ENCODE results near the gene VSX2. TPM values are rescaled to one million over a fixed set of nuclear protein-coding genes. Genes with fewer than 3 reads are reported as not detected.

Gene VSX2
- not detected in 2 replicates for total RNA-seq (2012; rRNA removed)

DNA sequence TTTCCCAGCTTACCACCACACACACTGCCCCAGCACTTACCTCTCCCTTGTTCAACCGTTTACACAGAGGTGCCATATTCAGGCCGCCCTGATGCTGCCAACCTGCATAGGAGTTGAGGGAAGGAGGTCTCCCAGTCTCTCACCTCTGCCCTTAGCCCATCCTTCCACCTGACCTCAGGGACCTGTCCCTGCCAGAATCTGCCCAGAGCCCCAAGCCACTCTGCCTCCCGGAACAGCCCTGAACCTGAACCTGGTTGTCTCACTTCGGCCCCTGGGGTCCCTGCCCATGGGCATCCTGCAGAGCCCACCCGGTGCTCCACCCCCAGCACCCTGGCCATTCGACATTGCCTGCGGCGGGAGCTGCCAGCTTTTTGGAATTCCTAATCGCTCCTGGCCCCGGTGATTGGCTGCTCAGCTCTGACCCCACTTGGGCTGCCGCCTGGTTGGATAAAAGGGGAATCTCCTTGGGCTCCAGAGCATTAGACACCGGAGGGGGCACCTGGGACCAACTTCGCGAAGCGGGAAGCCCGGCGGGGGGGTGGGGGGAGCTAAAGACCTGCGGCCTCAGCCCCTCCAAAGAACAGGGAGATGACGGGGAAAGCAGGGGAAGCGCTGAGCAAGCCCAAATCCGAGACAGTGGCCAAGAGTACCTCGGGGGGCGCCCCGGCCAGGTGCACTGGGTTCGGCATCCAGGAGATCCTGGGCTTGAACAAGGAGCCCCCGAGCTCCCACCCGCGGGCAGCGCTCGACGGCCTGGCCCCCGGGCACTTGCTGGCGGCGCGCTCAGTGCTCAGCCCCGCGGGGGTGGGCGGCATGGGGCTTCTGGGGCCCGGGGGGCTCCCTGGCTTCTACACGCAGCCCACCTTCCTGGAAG is at the start of gene VSX2:
TSS of gene VSX2 (plus strand) at position 476 of the 874 bp plus-strand sequence. CDS start at position 589, 113 bp downstream.
- Histone ChIP-seq H3K9me3 (replicated peaks; ENCODE audit: low read length) (no peaks in the 10 kb centered on the region), H3K4me1 (ENCODE audit: control insufficient read depth, insufficient read depth, low read length) (peaks cover 9% of the 10 kb centered on the region), H3K4me3 (ENCODE audit: low read length) (peak within 1 kb of the TSS; percentile 13), H3K9ac (ENCODE audit: low read depth, low read length) (no peak within 1 kb of the TSS), H3K4me2 (ENCODE audit: low read length) (peak within 1 kb of the TSS; percentile 67), H3K27me3 (ENCODE audit: control insufficient read depth, insufficient read depth, low read length) (peaks cover 86% of the 10 kb centered on the region), H3K36me3 (ENCODE audit: insufficient read depth, low read length) (no peaks in the 10 kb centered on the region)

DNA sequence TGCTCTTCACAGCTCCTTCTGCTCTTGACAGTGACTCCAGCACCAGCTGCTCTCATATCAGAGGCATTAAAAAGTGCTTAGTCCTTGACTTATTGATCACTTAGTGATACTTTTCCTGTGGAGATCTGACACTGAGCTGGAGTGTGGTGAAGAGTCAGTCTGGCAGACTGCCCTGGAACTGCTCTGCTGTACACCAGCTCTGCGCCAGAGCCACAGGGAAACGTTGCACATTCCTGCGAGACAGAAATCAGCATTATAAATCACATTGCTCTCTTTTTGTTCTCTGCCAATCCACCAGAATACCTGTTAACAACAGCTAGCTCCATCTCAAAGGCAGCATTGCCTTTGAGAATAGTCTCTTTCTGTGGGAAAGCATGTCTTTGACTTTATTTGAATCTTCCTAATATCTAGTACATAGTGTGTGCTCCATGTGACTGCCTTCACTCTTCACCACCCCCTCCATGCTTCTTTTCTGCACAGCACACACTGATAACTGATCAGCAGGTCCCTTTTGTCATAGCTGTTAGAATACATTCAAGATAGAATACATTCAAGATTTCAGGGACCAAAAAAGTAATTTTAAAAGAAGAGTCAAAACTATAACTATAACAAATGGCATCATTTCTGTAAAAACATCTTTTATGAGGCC is 48.2 kb upstream of the VSX2 start:
- Histone ChIP-seq H3K4me1 (ENCODE audit: control insufficient read depth, insufficient read depth, low read length) (no peaks in the 10 kb centered on the region), H3K9me3 (replicated peaks; ENCODE audit: low read length) (no peaks in the 10 kb centered on the region), H3K36me3 (ENCODE audit: insufficient read depth, low read length) (no peaks in the 10 kb centered on the region), H3K4me3 (ENCODE audit: low read length) (no peak overlapping the region), H3K27me3 (ENCODE audit: control insufficient read depth, insufficient read depth, low read length) (no peaks in the 10 kb centered on the region), H3K9ac (ENCODE audit: low read depth, low read length) (no peak overlapping the region), H3K4me2 (ENCODE audit: low read length) (no peak overlapping the region)

DNA sequence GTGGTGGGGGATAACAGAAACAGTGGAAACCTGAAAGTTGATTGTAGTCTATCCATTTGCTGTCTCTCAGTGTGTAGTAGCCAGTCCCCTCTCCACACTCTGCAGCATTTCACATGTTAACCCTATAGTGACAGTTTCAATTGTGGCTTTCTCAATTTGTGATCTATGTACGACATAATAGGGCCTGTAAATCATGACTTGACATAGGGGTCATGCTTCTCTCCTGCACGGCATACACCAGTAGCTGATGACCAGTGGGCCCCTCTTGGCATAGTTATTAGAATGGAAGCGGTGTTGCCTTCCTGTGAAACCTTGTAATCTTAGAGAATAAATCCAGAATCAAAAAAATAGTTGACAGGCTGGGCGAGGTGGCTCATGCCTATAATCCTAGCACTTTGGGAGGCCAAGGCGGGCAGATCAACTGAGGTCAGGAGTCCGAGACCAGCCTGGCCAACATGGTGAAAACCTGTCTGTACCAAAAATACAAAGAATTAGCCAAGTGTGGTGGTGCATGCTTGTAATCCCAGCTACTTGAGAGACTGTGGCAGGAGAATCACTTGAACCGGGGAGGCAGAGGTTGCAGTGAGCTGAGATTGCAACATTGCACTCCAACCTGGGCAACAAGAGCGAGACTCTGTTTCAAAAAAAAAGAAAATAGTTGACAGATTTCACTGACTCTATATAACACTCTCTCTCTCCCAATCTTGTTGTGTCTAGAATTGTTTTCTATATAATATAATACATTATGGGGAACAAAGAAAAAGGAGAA is 44.6 kb upstream of the VSX2 start:
- Histone ChIP-seq H3K4me1 (ENCODE audit: control insufficient read depth, insufficient read depth, low read length) (no peaks in the 10 kb centered on the region), H3K27me3 (ENCODE audit: control insufficient read depth, insufficient read depth, low read length) (no peaks in the 10 kb centered on the region), H3K4me2 (ENCODE audit: low read length) (no peak overlapping the region), H3K9ac (ENCODE audit: low read depth, low read length) (no peak overlapping the region), H3K4me3 (ENCODE audit: low read length) (no peak overlapping the region), H3K9me3 (replicated peaks; ENCODE audit: low read length) (no peaks in the 10 kb centered on the region), H3K36me3 (ENCODE audit: insufficient read depth, low read length) (no peaks in the 10 kb centered on the region)

DNA sequence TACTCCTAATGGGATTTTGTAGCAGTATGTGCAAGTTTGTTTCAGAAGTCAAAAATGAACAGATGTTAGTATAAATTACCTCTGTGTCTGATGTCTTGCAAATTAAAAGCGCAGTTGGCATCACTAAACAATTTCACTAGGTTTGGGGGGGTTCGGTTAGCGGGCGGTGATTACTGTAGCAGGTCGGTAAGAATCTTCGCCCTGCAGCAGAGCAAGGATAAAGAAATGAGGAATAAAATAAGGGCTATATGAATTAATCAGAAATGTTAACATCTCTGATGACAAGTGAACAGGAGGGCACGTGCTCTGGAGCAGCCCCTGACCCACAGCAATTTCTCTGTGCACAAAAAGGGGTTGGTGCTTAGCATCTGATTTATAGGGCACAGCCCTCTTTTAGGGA is 43.6 kb upstream of the VSX2 start:
- Histone ChIP-seq H3K9me3 (replicated peaks; ENCODE audit: low read length) (no peaks in the 10 kb centered on the region), H3K4me1 (ENCODE audit: control insufficient read depth, insufficient read depth, low read length) (no peaks in the 10 kb centered on the region), H3K9ac (ENCODE audit: low read depth, low read length) (no peak overlapping the region), H3K27me3 (ENCODE audit: control insufficient read depth, insufficient read depth, low read length) (no peaks in the 10 kb centered on the region), H3K4me3 (ENCODE audit: low read length) (no peak overlapping the region), H3K36me3 (ENCODE audit: insufficient read depth, low read length) (no peaks in the 10 kb centered on the region), H3K4me2 (ENCODE audit: low read length) (no peak overlapping the region)

DNA sequence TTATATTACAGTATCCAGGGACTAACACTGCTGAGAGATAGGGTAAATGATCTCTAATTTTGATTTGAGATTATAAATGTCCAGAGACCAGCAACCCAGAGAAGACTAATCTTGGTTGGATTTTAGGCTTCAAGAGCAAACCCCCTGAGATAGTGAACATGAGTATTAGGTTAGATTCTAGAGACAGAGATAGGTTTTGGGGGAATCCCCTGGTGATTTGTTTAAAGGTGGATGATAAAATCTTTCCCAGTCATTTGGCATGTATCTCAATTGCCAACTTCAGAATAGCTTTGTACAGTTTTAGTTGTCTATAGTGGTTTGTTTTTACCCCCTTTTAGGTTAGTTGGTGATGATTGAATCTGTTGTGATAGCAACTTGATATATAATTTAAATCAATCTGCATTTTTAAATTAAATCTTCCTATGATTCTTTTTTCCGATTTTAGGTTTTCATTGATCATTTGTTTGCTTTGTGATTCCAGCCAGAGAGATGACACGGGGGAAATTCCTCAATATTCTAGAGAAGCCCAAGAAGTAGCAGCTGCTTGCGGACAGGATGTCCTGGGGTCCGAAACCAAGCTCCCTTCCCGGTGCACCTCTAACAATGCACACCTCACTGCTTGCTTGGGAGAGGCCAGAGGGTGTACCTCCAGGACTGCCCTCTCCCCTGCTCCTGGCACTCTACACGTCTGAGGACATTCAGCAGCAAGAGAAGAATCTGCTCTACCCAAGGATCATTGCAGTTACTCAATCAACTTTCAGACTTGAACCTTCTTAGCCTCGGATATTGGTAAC is 40.6 kb upstream of the VSX2 start:
- H3K9ac ChIP-seq (ENCODE audit: low read depth, low read length) = no peak overlapping the region
- H3K4me1 ChIP-seq (ENCODE audit: control insufficient read depth, insufficient read depth, low read length) = no peaks in the 10 kb centered on the region
- H3K4me3 ChIP-seq (ENCODE audit: low read length) = no peak overlapping the region
- H3K27me3 ChIP-seq (ENCODE audit: control insufficient read depth, insufficient read depth, low read length) = no peaks in the 10 kb centered on the region
- no peaks in the 10 kb centered on the region for H3K36me3 ChIP-seq (ENCODE audit: insufficient read depth, low read length)
- no peak overlapping the region for H3K4me2 ChIP-seq (ENCODE audit: low read length)
- no peaks in the 10 kb centered on the region for H3K9me3 ChIP-seq (replicated peaks; ENCODE audit: low read length)

DNA sequence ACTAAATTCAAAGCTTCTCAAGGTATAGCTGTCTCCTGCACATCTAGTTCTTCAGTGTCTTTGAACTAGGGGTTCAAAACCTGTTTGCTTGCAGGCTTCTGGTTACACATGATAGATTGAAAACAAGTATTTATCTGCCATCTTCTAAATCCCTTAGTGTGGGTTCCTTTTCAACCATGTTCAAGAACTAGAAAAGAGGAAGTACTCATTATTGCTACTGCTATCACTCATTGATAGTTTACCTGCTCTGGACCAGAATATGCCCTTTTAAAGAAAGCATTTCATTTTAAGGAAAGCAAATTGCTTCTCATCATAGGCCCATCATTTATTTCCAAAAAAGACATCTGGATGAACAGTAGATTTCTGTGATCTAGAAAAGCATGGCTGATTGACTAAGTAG is 37.1 kb upstream of the VSX2 start:
- no peaks in the 10 kb centered on the region for H3K4me1 ChIP-seq (ENCODE audit: control insufficient read depth, insufficient read depth, low read length)
- no peak overlapping the region for H3K4me3 ChIP-seq (ENCODE audit: low read length)
- H3K36me3 ChIP-seq (ENCODE audit: insufficient read depth, low read length) = no peaks in the 10 kb centered on the region
- no peak overlapping the region for H3K4me2 ChIP-seq (ENCODE audit: low read length)
- no peaks in the 10 kb centered on the region for H3K27me3 ChIP-seq (ENCODE audit: control insufficient read depth, insufficient read depth, low read length)
- H3K9me3 ChIP-seq (replicated peaks; ENCODE audit: low read length) = no peaks in the 10 kb centered on the region
- no peak overlapping the region for H3K9ac ChIP-seq (ENCODE audit: low read depth, low read length)

DNA sequence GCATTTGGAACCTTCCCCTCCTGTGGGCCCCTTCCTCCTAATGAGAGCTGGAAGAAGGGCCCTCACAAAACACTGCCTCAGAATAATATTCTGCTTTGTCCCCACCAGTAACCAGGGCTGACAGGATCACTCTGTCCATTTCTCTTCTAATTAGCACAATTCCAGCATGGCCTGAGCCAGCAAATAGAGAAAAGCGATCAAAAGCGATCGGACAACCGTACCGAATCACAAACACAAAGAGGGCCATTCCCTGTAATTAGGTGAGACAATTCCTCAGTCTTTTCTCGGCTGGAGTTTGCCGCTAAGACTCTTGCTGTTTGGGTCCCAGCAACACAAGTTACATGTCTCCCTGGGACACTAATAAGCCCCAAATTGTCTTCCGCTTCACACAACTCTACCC is 35.6 kb upstream of the VSX2 start:
- Histone ChIP-seq H3K27me3 (ENCODE audit: control insufficient read depth, insufficient read depth, low read length) (no peaks in the 10 kb centered on the region), H3K36me3 (ENCODE audit: insufficient read depth, low read length) (no peaks in the 10 kb centered on the region), H3K9ac (ENCODE audit: low read depth, low read length) (no peak overlapping the region), H3K9me3 (replicated peaks; ENCODE audit: low read length) (no peaks in the 10 kb centered on the region), H3K4me2 (ENCODE audit: low read length) (no peak overlapping the region), H3K4me1 (ENCODE audit: control insufficient read depth, insufficient read depth, low read length) (no peaks in the 10 kb centered on the region), H3K4me3 (ENCODE audit: low read length) (no peak overlapping the region)

DNA sequence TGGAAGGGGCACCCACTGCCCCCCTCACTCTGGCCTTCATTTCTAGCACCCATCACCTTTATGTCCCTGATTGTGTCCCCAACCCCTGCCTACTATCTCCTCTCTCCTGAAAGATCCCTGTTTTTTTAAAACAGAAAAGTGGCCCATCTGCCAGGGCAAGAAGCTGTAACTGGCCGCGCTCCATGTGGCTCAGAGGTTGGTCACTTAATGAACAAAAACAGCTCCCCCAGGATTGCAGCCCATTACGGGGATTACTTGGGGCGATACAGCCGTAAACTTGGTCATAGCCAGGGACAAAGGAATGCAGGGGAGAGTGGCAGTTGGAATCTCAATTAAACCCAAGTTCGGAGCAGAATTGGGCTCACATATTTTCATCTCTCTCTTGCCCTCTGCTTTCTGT is 34.8 kb upstream of the VSX2 start:
- H3K4me2 ChIP-seq (ENCODE audit: low read length) = no peak overlapping the region
- H3K4me1 ChIP-seq (ENCODE audit: control insufficient read depth, insufficient read depth, low read length) = no peaks in the 10 kb centered on the region
- no peaks in the 10 kb centered on the region for H3K9me3 ChIP-seq (replicated peaks; ENCODE audit: low read length)
- H3K4me3 ChIP-seq (ENCODE audit: low read length) = no peak overlapping the region
- no peaks in the 10 kb centered on the region for H3K36me3 ChIP-seq (ENCODE audit: insufficient read depth, low read length)
- no peak overlapping the region for H3K9ac ChIP-seq (ENCODE audit: low read depth, low read length)
- H3K27me3 ChIP-seq (ENCODE audit: control insufficient read depth, insufficient read depth, low read length) = no peaks in the 10 kb centered on the region

DNA sequence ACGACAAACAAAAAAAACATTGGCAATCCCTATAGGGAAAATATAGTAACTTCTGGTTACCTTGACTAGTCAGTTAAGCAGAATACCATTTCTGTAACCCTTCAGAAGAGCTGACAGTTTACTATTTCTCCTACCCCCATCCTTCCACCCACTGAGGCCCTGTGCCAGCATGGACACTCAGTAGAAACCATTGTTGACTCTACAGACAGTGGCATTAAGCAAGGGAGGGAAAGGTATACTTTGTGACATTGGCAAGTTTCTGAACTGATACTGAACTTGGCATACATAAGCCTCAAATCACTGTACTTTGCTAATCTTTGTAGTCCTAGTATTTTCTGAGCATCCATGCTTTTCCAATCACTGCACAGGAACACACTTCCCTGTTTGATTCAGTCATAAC is 33.4 kb upstream of the VSX2 start:
- H3K4me2 ChIP-seq (ENCODE audit: low read length) = no peak overlapping the region
- H3K4me1 ChIP-seq (ENCODE audit: control insufficient read depth, insufficient read depth, low read length) = no peaks in the 10 kb centered on the region
- no peak overlapping the region for H3K9ac ChIP-seq (ENCODE audit: low read depth, low read length)
- no peaks in the 10 kb centered on the region for H3K36me3 ChIP-seq (ENCODE audit: insufficient read depth, low read length)
- H3K4me3 ChIP-seq (ENCODE audit: low read length) = no peak overlapping the region
- H3K27me3 ChIP-seq (ENCODE audit: control insufficient read depth, insufficient read depth, low read length) = peaks cover 2% of the 10 kb centered on the region
- no peaks in the 10 kb centered on the region for H3K9me3 ChIP-seq (replicated peaks; ENCODE audit: low read length)

DNA sequence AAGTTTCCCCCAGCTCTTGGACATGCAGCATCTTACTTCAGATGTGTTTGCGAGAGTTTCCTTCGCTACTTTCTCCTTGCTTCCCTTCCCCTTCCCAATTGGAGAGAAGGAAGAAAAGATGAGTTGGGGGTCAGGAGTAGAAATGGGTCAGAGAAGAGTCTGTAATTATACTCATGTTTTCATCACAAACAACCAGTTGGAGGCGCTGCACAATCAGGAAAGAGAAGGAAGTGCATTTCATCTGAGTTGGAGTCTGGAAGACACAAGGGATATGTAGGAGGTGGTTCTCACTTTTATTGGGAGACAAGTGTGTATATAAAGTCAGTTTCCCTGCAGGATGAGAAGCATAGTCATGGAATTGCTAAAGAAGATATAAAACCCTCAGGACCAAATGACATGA is 31.3 kb upstream of the VSX2 start:
- H3K9me3 ChIP-seq (replicated peaks; ENCODE audit: low read length) = no peaks in the 10 kb centered on the region
- no peaks in the 10 kb centered on the region for H3K36me3 ChIP-seq (ENCODE audit: insufficient read depth, low read length)
- no peak overlapping the region for H3K4me2 ChIP-seq (ENCODE audit: low read length)
- no peak overlapping the region for H3K9ac ChIP-seq (ENCODE audit: low read depth, low read length)
- H3K27me3 ChIP-seq (ENCODE audit: control insufficient read depth, insufficient read depth, low read length) = peaks cover 17% of the 10 kb centered on the region
- H3K4me3 ChIP-seq (ENCODE audit: low read length) = no peak overlapping the region
- H3K4me1 ChIP-seq (ENCODE audit: control insufficient read depth, insufficient read depth, low read length) = no peaks in the 10 kb centered on the region

DNA sequence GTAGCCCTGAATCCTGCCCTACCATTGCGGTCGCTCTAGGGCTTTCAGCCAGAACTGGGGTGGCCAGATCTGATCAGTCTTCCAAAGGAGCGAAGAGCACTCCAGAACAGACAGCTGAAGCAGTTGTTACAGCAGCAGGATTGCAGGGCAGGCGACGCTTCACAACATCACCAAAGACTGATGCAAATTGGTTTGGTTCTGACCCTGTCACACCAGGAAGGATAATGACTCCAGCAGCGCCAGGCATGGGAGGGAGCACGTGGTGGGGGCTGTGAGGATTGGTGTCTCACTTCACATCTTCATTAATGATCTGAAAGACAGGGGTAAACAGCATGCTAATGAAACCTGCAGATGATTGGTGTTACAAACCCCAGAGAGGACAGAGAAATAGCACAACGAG is 30.6 kb upstream of the VSX2 start:
- H3K4me1 ChIP-seq (ENCODE audit: control insufficient read depth, insufficient read depth, low read length) = no peaks in the 10 kb centered on the region
- no peak overlapping the region for H3K4me2 ChIP-seq (ENCODE audit: low read length)

More for the DNA sequence above, 30.6 kb upstream of the VSX2 start:
- Histone ChIP-seq H3K9me3 (replicated peaks; ENCODE audit: low read length) (no peaks in the 10 kb centered on the region), H3K27me3 (ENCODE audit: control insufficient read depth, insufficient read depth, low read length) (peaks cover 19% of the 10 kb centered on the region), H3K9ac (ENCODE audit: low read depth, low read length) (no peak overlapping the region), H3K36me3 (ENCODE audit: insufficient read depth, low read length) (no peaks in the 10 kb centered on the region), H3K4me3 (ENCODE audit: low read length) (no peak overlapping the region)

All from skeletal muscle satellite cell (primary cell).